C1 segment of cervical spinal cord (tissue), 14 donors: Measurements from ENCODE around the gene AKR1C2.
"Not testable (repeated sequence)": the region's sequence is repeated elsewhere in the genome, so short reads cannot be mapped to it uniquely, and the experiment has no call there.

Experiments
- DNase-seq, 14 donors: peaks; one replicate each; lab custom pipeline; 2025; lab: John Stamatoyannopoulos, UW

AKR1C2 gene

GRCh38 chr10:4961558-4961957, 42.1 kb downstream of the AKR1C2 start:
- DNase-seq = not testable (repeated sequence)

GRCh38 chr10:4956955-4957645, 46.6 kb downstream of the AKR1C2 start:
- not testable (repeated sequence) for DNase-seq

GRCh38 chr10:4956088-4956487, 47.6 kb downstream of the AKR1C2 start:
- DNase-seq = not testable (repeated sequence)

GRCh38 chr10:4953405-4953804, 50.3 kb downstream of the AKR1C2 start:
- no peak for DNase-seq

- not testable (repeated sequence) for DNase-seq
These were observed 52.0 kb downstream of the AKR1C2 start for GRCh38 chr10:4951512-4952162.

GRCh38 chr10:4947635-4948596, 55.7 kb downstream of the AKR1C2 start:
- peak in 1 of 14 donors; percentile 33 for DNase-seq

- no peak for DNase-seq
These were observed 56.5 kb downstream of the AKR1C2 start for GRCh38 chr10:4947039-4947634.

GRCh38 chr10:4945766-4946717, 57.6 kb downstream of the AKR1C2 start:
- DNase-seq = no peak

- DNase-seq = no peak
These were observed 58.8 kb downstream of the AKR1C2 start for GRCh38 chr10:4944841-4945240.

- no peak for DNase-seq
These were observed 59.8 kb downstream of the AKR1C2 start for GRCh38 chr10:4943821-4944220.

- not testable (repeated sequence) for DNase-seq
These were observed 60.2 kb downstream of the AKR1C2 start for GRCh38 chr10:4943416-4943815.

- not testable (repeated sequence) for DNase-seq
These were observed 60.7 kb downstream of the AKR1C2 start for GRCh38 chr10:4942931-4943330.

- no peak for DNase-seq
These were observed 61.9 kb downstream of the AKR1C2 start for GRCh38 chr10:4941540-4942330.

- not testable (repeated sequence) for DNase-seq
These were observed 62.7 kb downstream of the AKR1C2 start for GRCh38 chr10:4940909-4941308.

GRCh38 chr10:4940073-4940428, 63.6 kb downstream of the AKR1C2 start:
- DNase-seq = not testable (repeated sequence)

- DNase-seq = no peak
These were observed 64.2 kb downstream of the AKR1C2 start for GRCh38 chr10:4939224-4940072.
